Measurements from ENCODE around the gene ARHGEF2.

ARHGEF2 gene

DNA sequence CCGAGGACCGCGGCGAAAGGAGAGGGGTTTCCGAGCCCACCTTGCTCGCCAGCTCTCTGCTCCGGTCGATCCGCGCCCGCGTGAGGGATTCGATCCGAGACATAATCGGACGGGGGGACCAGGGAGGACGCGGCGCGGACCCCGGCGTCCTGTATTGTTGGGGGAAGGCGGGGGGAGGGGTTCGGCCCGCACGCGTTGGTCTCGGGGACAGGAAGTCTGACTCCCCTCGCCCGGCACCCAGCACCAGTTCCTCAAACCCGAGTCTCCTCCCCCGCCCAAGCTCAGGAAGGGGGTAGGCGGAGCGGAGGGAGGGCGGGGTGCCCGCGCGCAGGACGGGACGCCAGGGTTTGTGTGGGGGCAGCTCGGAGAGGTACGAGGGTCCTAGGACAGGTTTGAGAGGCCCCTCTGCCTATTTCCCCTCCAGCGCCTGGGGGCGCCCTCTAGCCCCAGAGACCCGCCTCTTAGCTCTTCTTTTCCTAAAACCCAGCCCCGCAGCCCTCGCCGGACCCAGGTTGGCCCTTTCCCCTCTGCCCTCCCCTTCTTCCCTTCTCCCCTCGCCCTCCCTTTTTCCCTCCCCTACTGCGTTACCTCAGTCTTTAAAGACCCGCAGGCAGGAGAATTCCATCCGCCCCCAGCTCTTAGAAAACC, at the start of gene ARHGEF2:
Gene ARHGEF2 (minus strand): TSS at position 223 of the 648 bp plus-strand sequence. CDS start 120 bp downstream, at position 103.
- Histone ChIP-seq H3K27me3 (ENCODE audit: low read depth) (no peaks in the 10 kb centered on the region), H3K4me1 (peaks cover 23% of the 10 kb centered on the region), H3K36me3 (replicated peaks) (no peaks in the 10 kb centered on the region), H3K9me3 (no peaks in the 10 kb centered on the region), H3K4me3 (peak within 1 kb of the TSS; percentile 94)
- in situ Hi-C loops (cut with MboI; ENCODE audit: low sequenced_read_pairs), result no loop called here
- DNase-seq (ENCODE audit: low spot score in 2 of 2), result peak; percentile 69 to 89

- H3K36me3 ChIP-seq (replicated peaks), result no peaks in the 10 kb centered on the region
- H3K9me3 ChIP-seq, result no peaks in the 10 kb centered on the region
- H3K27me3 ChIP-seq (ENCODE audit: low read depth), result no peaks in the 10 kb centered on the region
- no peak for DNase-seq (ENCODE audit: low spot score in 2 of 2)
- peaks cover 8% of the 10 kb centered on the region for H3K4me1 ChIP-seq
- in situ Hi-C loops (cut with MboI; ENCODE audit: low sequenced_read_pairs), result no loop called here
- H3K4me3 ChIP-seq, result no peak overlapping the region
These were observed 48.2 kb upstream of the ARHGEF2 start for GRCh38 chr1:156026588-156026987.

DNA sequence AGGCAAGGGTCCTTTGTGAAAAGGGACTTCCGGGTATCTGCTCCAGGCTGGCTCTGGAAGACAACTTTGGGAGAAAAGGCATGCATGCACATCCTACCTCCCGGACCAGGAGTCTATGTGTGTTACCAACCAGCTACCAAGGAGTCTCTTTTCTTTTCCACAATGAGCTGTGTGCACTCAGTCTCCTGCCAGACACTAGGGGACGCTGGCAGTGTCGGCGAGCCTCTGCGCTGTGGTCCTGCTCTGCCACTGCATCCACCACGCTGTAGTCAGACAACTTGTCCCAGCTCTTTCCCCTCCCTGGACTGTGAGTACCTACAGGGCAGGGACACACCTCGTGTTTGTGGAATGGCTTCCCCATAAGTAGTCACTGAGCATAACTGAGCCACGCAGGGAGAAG, 47.5 kb upstream of the ARHGEF2 start:
- DNase-seq (ENCODE audit: low spot score in 2 of 2), result peak; percentile 60 to 74
- H3K27me3 ChIP-seq (ENCODE audit: low read depth), result no peaks in the 10 kb centered on the region
- in situ Hi-C loops (cut with MboI; ENCODE audit: low sequenced_read_pairs), result no loop called here
- peaks cover 12% of the 10 kb centered on the region for H3K4me1 ChIP-seq
- H3K36me3 ChIP-seq (replicated peaks), result no peaks in the 10 kb centered on the region
- H3K4me3 ChIP-seq, result no peak overlapping the region
- H3K9me3 ChIP-seq, result no peaks in the 10 kb centered on the region; the same call in 1 of the 2 replicates

GRCh38 chr1:156024801-156025200, 46.5 kb upstream of the ARHGEF2 start:
- Histone ChIP-seq H3K36me3 (replicated peaks) (peaks cover 4% of the 10 kb centered on the region), H3K9me3 (no peaks in the 10 kb centered on the region; the same call in 1 of the 2 replicates), H3K27me3 (ENCODE audit: low read depth) (no peaks in the 10 kb centered on the region), H3K4me3 (no peak overlapping the region), H3K4me1 (peaks cover 16% of the 10 kb centered on the region)
- in situ Hi-C loops (cut with MboI; ENCODE audit: low sequenced_read_pairs), result no loop called here
- no peak for DNase-seq (ENCODE audit: low spot score in 2 of 2)

DNA sequence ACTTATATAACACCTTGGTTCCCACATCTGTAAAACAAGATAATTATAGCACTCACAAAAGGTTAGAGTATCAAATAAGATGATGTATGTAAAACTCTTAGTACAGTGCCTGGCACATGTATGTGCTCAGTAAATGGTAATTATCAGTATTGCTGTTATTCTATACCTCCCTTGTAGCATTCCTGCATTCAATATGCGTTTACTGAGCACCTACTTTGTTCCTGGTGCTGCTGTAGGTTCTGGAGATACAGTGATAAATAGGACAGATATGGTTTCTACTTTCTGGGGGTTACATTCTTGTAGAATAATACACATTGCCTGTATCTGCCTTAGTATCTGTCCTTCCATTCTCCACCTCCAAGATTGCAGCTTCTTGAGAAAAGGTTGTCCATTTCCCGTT, 43.6 kb upstream of the ARHGEF2 start:
- Histone ChIP-seq H3K4me3 (no peak overlapping the region), H3K4me1 (peaks cover 20% of the 10 kb centered on the region), H3K36me3 (replicated peaks) (peaks cover 27% of the 10 kb centered on the region), H3K27me3 (ENCODE audit: low read depth) (no peaks in the 10 kb centered on the region), H3K9me3 (no peaks in the 10 kb centered on the region; the same call in 1 of the 2 replicates)
- no peak for DNase-seq (ENCODE audit: low spot score in 2 of 2)
- in situ Hi-C loops (cut with MboI; ENCODE audit: low sequenced_read_pairs), result no loop called here

DNA sequence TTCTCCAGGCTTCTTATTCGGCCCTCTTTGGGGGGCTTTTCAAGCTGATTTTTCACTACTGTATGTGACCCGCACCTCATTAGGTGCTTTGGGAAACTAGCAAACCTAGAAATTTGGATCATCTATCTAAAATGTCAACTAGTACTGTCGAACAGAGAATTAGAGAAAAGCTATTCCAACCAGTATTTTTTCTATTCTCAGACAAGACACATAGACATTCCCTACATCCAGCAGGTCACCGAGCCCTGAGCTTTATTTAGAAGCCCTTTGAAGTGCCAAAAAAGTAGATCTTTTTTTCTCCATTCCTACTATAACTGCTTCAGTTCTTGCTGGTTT, 42.7 kb upstream of the ARHGEF2 start:
- peak overlapping the region; percentile 64 for H3K4me3 ChIP-seq
- in situ Hi-C loops (cut with MboI; ENCODE audit: low sequenced_read_pairs), result no loop called here
- no peaks in the 10 kb centered on the region for H3K27me3 ChIP-seq (ENCODE audit: low read depth)
- DNase-seq (ENCODE audit: low spot score in 2 of 2), result no peak
- no peaks in the 10 kb centered on the region; the same call in 1 of the 2 replicates for H3K9me3 ChIP-seq
- peaks cover 20% of the 10 kb centered on the region for H3K4me1 ChIP-seq
- H3K36me3 ChIP-seq (replicated peaks), result peaks cover 34% of the 10 kb centered on the region

DNA sequence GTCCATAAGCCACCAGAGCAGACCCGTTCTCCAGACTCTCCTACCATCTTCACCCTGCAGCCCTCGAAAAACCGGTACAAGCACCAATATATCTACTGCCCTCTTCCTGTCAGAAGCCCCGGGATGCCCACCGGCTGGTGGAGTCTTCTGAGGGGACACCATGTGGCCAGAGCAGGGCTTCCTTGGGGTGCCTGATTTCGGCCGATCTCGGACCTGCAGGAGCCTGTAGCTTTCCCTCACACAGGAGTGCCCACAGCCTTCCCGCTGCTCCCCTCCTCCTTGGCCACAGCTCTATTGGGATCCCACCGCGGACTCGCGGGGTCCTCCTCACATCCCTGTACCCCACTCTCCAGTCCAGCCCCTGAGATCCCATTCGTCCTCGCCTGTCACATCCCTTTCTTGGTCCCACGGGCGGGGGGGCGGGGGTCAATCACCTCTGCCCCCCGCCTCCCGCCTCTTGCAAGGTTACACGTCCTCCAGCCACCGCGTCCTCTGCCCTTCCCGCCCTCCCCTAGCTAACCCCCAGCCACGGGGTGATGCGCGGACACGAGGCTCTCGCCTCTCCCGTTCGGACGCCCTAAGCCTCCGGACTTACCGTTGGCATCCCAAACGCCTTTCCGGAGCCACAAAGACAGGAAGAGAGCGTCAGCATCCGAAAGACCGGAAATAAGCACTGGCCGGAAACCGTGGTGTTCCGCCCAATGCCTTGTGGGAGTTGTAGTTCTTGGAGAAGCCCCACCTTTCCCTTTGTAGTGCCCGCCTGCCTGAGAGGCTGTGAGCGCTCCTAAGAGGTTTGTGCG, 42.1 kb upstream of the ARHGEF2 start, which contains the start of gene SSR2:
Gene SSR2 (minus strand): TSS at position 659 of the 800 bp plus-strand sequence. CDS start 784 bp downstream, outside the sequence.
- in situ Hi-C loops (cut with MboI; ENCODE audit: low sequenced_read_pairs), result no loop called here
- no peaks in the 10 kb centered on the region for H3K27me3 ChIP-seq (ENCODE audit: low read depth)
- no peaks in the 10 kb centered on the region; the same call in 1 of the 2 replicates for H3K9me3 ChIP-seq
- peak; percentile 90 to 92 for DNase-seq (ENCODE audit: low spot score in 2 of 2)
- peaks cover 39% of the 10 kb centered on the region for H3K36me3 ChIP-seq (replicated peaks)
- peak within 1 kb of the TSS; percentile 64 for H3K4me3 ChIP-seq
- H3K4me1 ChIP-seq, result peaks cover 20% of the 10 kb centered on the region

- Histone ChIP-seq H3K4me1 (peaks cover 16% of the 10 kb centered on the region), H3K4me3 (peak overlapping the region; percentile 64), H3K9me3 (no peaks in the 10 kb centered on the region; the same call in 1 of the 2 replicates), H3K36me3 (replicated peaks) (peaks cover 41% of the 10 kb centered on the region), H3K27me3 (ENCODE audit: low read depth) (no peaks in the 10 kb centered on the region)
- DNase-seq (ENCODE audit: low spot score in 2 of 2), result no peak
- in situ Hi-C loops (cut with MboI; ENCODE audit: low sequenced_read_pairs), result no loop called here
These were observed 41.6 kb upstream of the ARHGEF2 start for GRCh38 chr1:156019946-156020292.

DNA sequence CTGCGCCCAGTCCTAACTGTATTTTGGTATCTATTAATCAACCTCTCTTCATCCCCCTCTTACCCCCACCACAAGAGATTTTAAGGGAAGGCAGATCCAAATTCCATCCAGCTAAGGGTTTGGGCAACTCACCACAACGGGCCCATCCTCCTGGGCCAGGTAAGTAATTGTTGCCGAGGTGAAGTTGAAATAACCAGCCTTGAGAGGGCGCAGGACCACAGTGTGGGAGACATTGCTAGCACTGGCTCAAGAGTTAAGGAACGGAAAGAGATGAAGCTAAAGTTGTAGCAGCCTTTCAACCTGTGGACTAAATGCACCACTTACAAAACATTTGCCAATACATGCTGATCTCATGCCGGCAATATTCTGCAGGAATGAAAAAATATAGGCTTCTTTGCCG, 36.5 kb upstream of the ARHGEF2 start:
- no peaks in the 10 kb centered on the region for H3K9me3 ChIP-seq
- peaks cover 85% of the 10 kb centered on the region for H3K36me3 ChIP-seq (replicated peaks)
- no peak overlapping the region for H3K4me3 ChIP-seq
- in situ Hi-C loops (cut with MboI; ENCODE audit: low sequenced_read_pairs), result no loop called here
- H3K4me1 ChIP-seq, result peaks cover 4% of the 10 kb centered on the region
- no peaks in the 10 kb centered on the region for H3K27me3 ChIP-seq (ENCODE audit: low read depth)
- no peak for DNase-seq (ENCODE audit: low spot score in 2 of 2)

DNA sequence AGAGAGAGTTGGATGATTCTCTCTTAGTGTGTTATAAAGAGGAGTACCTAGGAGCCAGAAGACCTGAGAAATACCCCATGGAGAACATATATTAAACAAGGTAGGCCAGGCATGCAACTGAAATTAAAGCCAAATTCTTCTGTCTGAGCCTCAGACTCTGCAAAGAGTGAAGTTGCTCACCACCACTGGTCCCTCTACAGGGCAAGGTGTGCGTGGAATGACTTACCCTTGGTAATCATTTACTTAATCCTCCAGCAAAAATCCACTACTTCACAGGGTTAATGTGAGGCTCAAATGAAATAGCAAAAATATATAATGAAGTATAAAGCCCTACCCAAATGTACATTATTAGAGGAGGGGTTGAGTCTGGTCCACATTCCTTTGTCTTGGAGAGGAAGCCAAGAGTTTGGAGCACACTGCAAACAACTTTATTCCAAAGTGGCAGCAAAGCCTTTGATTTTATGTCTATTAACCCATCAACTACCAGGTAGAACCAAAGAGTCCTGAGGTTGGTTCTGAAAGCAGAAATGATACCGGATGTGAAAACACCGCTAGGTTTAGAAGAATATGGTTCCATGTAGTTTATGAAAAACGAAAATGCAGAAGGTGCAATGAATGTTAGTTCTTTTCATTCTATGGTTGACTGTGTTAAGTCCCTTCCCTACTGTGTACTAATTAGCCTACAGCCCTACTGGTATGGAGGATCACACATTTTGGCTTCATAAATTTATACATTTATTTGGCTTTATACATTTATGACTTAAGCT, 33.9 kb upstream of the ARHGEF2 start:
- H3K4me3 ChIP-seq, result no peak overlapping the region
- H3K4me1 ChIP-seq, result no peaks in the 10 kb centered on the region
- H3K27me3 ChIP-seq (ENCODE audit: low read depth), result no peaks in the 10 kb centered on the region
- H3K36me3 ChIP-seq (replicated peaks), result peaks cover 78% of the 10 kb centered on the region
- H3K9me3 ChIP-seq, result no peaks in the 10 kb centered on the region
- in situ Hi-C loops (cut with MboI; ENCODE audit: low sequenced_read_pairs), result no loop called here
- DNase-seq (ENCODE audit: low spot score in 2 of 2), result no peak

DNA sequence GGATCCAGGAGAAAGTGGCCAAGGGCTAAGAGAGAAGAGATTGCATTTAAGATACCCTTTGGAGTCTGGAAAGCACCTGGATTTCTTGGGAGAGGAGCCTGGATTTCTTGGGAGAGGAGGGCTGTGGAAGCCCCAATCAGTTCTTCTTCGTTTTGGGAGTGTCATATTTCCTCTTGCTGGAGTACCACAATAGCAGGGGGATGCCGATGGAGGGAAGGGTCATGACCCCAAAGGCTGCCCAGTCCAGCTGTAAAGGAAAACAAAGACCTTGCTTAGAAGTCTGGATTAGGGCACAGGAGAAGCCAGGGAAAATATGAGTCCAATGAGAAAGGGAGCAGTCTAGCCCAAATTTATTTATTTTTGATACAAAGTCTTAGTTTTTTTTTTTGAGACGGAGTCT, 31.1 kb upstream of the ARHGEF2 start:
- Histone ChIP-seq H3K27me3 (ENCODE audit: low read depth) (no peaks in the 10 kb centered on the region), H3K9me3 (no peaks in the 10 kb centered on the region), H3K4me1 (no peaks in the 10 kb centered on the region), H3K4me3 (no peak overlapping the region), H3K36me3 (replicated peaks) (peaks cover 55% of the 10 kb centered on the region)
- in situ Hi-C loops (cut with MboI; ENCODE audit: low sequenced_read_pairs), result no loop called here
- no peak for DNase-seq (ENCODE audit: low spot score in 2 of 2)

- H3K4me3 ChIP-seq, result no peak overlapping the region
- no peaks in the 10 kb centered on the region for H3K27me3 ChIP-seq (ENCODE audit: low read depth)
- H3K9me3 ChIP-seq, result no peaks in the 10 kb centered on the region
- in situ Hi-C loops (cut with MboI; ENCODE audit: low sequenced_read_pairs), result no loop called here
- H3K36me3 ChIP-seq (replicated peaks), result peaks cover 30% of the 10 kb centered on the region
- no peak for DNase-seq (ENCODE audit: low spot score in 2 of 2)
- no peaks in the 10 kb centered on the region for H3K4me1 ChIP-seq
These were observed 28.5 kb upstream of the ARHGEF2 start for GRCh38 chr1:156006666-156007376.

DNA sequence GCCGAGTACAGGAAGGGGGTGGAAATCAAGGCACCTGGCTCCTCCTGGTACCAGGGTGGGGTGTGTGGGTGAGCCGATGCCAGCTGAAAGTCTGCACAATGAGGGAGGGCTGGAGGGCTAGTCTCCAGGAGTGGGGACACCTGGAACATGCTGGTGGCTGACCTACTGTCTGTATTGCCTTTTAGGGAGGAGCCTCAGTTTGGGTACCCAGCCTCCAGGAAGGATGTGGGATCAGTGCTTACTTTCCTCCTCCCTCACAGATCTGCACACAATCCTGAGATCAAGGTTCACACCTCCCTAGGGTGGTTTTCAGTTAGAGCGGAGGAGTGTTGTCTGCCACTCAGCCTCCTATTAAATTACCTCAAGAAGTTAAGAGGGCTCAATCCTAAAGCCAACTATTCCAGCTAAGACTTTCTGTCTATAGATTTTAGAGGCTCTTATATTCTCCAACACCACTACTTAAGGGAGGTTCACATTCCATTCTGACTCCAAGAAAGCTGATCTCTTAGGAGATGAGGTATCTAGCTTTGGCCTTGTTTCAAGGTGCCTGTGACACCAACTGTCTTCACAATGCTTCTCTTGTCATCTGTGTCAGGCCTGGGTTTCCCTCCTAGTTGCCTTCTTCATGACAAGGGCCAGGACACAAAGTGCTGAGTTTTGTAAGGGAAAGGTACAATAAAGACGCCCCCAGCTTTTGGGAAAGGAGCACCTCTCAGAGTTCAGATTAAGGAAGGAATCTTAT, 26.7 kb upstream of the ARHGEF2 start:
- no peaks in the 10 kb centered on the region for H3K4me1 ChIP-seq

More for the DNA sequence above, 26.7 kb upstream of the ARHGEF2 start:
- DNase-seq (ENCODE audit: low spot score in 2 of 2), result no peak
- H3K27me3 ChIP-seq (ENCODE audit: low read depth), result no peaks in the 10 kb centered on the region
- H3K36me3 ChIP-seq (replicated peaks), result peaks cover 15% of the 10 kb centered on the region
- no peak overlapping the region for H3K4me3 ChIP-seq
- in situ Hi-C loops (cut with MboI; ENCODE audit: low sequenced_read_pairs), result no loop called here
- H3K9me3 ChIP-seq, result no peaks in the 10 kb centered on the region

All from HAP-1 (cell line).